SK-N-SH treated with all-trans-retinoic acid at 6 μM for 48 hours (cell line): Measurements from ENCODE around the gene TMEM94.

Source experiments
- ARNTL ChIP-seq: fragments of 450-650 bp; formaldehyde crosslinking; IDR thresholded peaks from 2 replicates; pipeline ENCODE4 v1.5.0; 2020; ENCODE audit warnings: low read depth, mild to moderate bottlenecking, moderate library complexity, borderline replicate concordance
- BACH2 ChIP-seq: fragments of 250-450 bp; sonication (Bioruptor Pico); IDR thresholded peaks from 2 replicates; pipeline ENCODE4 v1.9.0; 2021; ENCODE audit warnings: mild to moderate bottlenecking, borderline replicate concordance
- CREB5 ChIP-seq: fragments of 250-450 bp; sonication (Bioruptor Pico); IDR thresholded peaks from 2 replicates; pipeline ENCODE4 v1.5.1; 2020; ENCODE audit warnings: low read depth, mild to moderate bottlenecking, moderate library complexity
- ISL1 ChIP-seq: fragments of 250-450 bp; sonication (Bioruptor Pico); IDR thresholded peaks from 2 replicates; pipeline ENCODE4 v2.1.2; 2022; ENCODE audit warnings: mild to moderate bottlenecking, moderate library complexity
- OSR1 ChIP-seq: fragments of 250-450 bp; sonication (Bioruptor Pico); IDR thresholded peaks from 2 replicates; pipeline ENCODE4 v1.8.0; 2022; ENCODE audit warnings: moderate library complexity, mild to moderate bottlenecking, inconsistent platforms
- PATZ1 ChIP-seq: fragments of 250-450 bp; sonication (Bioruptor Pico); IDR thresholded peaks from 2 replicates; pipeline ENCODE4 v1.8.0; 2020; ENCODE audit warnings: mild to moderate bottlenecking, moderate library complexity, borderline replicate concordance
- ZFP3 ChIP-seq: fragments of 250-450 bp; sonication (Bioruptor Pico); IDR thresholded peaks from 2 replicates; pipeline ENCODE4 v1.5.0; 2020; ENCODE audit warnings: mild to moderate bottlenecking, moderate library complexity
- ZFP30 ChIP-seq: fragments of 450-650 bp; formaldehyde crosslinking; IDR thresholded peaks from 2 replicates; pipeline ENCODE4 v1.5.0; 2022; ENCODE audit warnings: mild to moderate bottlenecking, moderate library complexity
- ZNF70 ChIP-seq: fragments of 450-650 bp; formaldehyde crosslinking; IDR thresholded peaks from 2 replicates; pipeline ENCODE4 v1.5.0; 2020; ENCODE audit warnings: mild to moderate bottlenecking, moderate library complexity
- ZNF8 ChIP-seq: fragments of 450-650 bp; formaldehyde crosslinking; IDR thresholded peaks from 2 replicates; pipeline ENCODE4 v1.5.0; 2020; ENCODE audit warnings: mild to moderate bottlenecking, moderate library complexity

DNA sequence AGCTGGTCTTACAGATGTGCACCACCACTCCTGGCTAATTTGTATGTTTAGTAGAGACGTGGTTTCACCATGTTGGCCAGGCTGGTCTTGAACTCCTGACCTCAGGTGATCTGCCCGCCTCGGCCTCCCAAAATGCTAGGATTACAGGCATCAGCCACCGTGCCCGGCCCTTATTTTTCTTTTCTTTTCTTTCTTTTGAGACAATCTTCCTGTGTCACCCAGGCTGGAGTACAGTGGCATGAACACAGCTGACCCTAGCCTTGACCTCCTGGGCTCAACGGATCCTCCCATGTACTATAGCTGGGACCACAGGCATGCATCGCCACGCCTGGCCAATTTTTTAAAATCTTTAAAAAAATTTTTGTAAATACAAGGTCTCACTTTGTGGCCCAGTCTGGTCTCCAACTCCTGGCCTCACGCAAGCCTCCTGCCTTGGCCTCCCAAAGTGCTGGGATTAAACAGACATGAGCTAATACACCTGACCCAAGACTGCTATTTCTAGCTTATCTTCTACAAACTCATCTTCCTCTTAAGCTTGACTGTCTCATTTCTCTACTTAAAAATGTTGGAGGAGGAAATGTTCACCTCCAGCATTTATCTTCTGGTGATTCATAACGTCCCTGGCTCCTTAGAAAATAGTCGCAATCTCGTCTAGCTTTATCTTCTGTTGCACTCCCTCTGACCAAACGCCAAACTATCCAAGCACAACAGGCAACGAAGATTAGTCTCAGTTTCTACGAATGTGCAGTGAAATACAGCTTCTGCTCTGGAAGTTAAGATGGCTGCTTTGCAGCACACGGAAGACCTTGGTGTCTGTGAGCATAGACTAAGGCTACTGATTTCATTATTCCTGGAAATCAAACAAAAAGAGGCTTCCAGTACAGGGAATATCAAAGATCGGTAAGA is 8.2 kb upstream of the TMEM94 start:
- TF ChIP-seq CREB5 (CRISPR knock-in tag): no peak
- TF ChIP-seq OSR1 (CRISPR knock-in tag): no peak
- no peak for TF ChIP-seq ARNTL
- no peak for TF ChIP-seq ZFP3 (CRISPR knock-in tag)
- TF ChIP-seq PATZ1 (CRISPR knock-in tag): no peak
- no peak for TF ChIP-seq ZNF70 (CRISPR knock-in tag)
- TF ChIP-seq ISL1 (CRISPR knock-in tag): no peak
- TF ChIP-seq ZNF8 (CRISPR knock-in tag): no peak
- TF ChIP-seq ZFP30 (CRISPR knock-in tag): no peak
- TF ChIP-seq BACH2 (CRISPR knock-in tag): no peak
